Neuron (in vitro differentiated cells): ENCODE data around the gene FKBP6.
"Not testable (repeated sequence)": the region's sequence is repeated elsewhere in the genome, so short reads cannot be mapped to it uniquely, and the experiment has no call there.

Experiments
- H2AFZ ChIP-seq: one replicate; pipeline ENCODE4 v1.6.1; 2013; ENCODE audit warnings: low read depth, mild to moderate bottlenecking, inconsistent platforms, low read length, moderate library complexity
- H3K27me3 ChIP-seq: one replicate; pipeline ENCODE4 v1.6.1; 2013; ENCODE audit warnings: low read length; ENCODE audit not compliant: insufficient read depth
- H3K36me3 ChIP-seq: one replicate; pipeline ENCODE4 v1.6.1; 2013; ENCODE audit warnings: low read length; ENCODE audit not compliant: insufficient read depth
- H3K4me1 ChIP-seq: one replicate; pipeline ENCODE4 v1.6.1; 2013; ENCODE audit warnings: low read length; ENCODE audit not compliant: insufficient read depth
- H3K4me3 ChIP-seq: 2 replicates; pipeline ENCODE4 v1.5.1; 2013; ENCODE audit warnings: mild to moderate bottlenecking, low read length, moderate library complexity
- H3K9me3 ChIP-seq: one replicate; pipeline ENCODE4 v1.6.1; 2013; ENCODE audit warnings: low read length

Gene FKBP6

GRCh38 chr7:73369622-73370021 lies 41.7 kb downstream of the FKBP6 start:
- Histone ChIP-seq H3K36me3 (no peaks in the 10 kb centered on the region), H3K4me1 (peaks cover 8% of the 10 kb centered on the region), H3K4me3 (no peak overlapping the region), H2AFZ (no peak overlapping the region), H3K9me3 (no peaks in the 10 kb centered on the region), H3K27me3 (no peaks in the 10 kb centered on the region)

GRCh38 chr7:73373741-73374140 lies 45.8 kb downstream of the FKBP6 start:
- no peaks in the 10 kb centered on the region for H3K36me3 ChIP-seq
- no peak overlapping the region for H2AFZ ChIP-seq
- H3K9me3 ChIP-seq = no peaks in the 10 kb centered on the region
- no peak overlapping the region for H3K4me3 ChIP-seq
- no peaks in the 10 kb centered on the region for H3K27me3 ChIP-seq
- H3K4me1 ChIP-seq = no peaks in the 10 kb centered on the region

DNA sequence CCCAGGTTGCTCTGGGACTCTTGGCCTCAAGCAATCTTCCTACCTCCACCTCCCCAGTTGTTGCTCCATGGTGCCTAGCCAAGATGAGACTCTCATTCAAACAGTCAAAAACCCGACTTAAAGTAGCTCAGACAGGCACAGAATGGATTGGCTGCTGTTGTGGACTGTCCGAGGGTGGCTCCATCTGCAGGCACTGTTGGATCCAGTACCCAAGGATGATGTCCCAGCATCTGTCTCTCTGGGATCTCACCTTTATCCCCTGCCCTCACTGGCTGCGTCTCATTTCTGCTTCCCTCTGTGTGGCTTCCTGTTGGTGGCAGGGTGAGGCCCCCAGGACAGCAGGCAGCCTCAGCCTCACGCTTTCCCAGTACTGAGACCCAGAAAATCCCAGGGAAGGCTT lies 48.3 kb downstream of the FKBP6 start:
- H3K27me3 ChIP-seq, H3K4me3 ChIP-seq, H2AFZ ChIP-seq: not testable (repeated sequence)

GRCh38 chr7:73376671-73377412 lies 48.9 kb downstream of the FKBP6 start:
- Histone ChIP-seq H3K4me1 (no peaks in the 10 kb centered on the region), H3K36me3 (no peaks in the 10 kb centered on the region), H3K27me3 (no peaks in the 10 kb centered on the region), H2AFZ (no peak overlapping the region), H3K9me3 (no peaks in the 10 kb centered on the region), H3K4me3 (no peak overlapping the region)

More for the DNA sequence above, 48.3 kb downstream of the FKBP6 start:
- not testable (repeated sequence) for H3K4me1 ChIP-seq, H3K36me3 ChIP-seq, H3K9me3 ChIP-seq

DNA sequence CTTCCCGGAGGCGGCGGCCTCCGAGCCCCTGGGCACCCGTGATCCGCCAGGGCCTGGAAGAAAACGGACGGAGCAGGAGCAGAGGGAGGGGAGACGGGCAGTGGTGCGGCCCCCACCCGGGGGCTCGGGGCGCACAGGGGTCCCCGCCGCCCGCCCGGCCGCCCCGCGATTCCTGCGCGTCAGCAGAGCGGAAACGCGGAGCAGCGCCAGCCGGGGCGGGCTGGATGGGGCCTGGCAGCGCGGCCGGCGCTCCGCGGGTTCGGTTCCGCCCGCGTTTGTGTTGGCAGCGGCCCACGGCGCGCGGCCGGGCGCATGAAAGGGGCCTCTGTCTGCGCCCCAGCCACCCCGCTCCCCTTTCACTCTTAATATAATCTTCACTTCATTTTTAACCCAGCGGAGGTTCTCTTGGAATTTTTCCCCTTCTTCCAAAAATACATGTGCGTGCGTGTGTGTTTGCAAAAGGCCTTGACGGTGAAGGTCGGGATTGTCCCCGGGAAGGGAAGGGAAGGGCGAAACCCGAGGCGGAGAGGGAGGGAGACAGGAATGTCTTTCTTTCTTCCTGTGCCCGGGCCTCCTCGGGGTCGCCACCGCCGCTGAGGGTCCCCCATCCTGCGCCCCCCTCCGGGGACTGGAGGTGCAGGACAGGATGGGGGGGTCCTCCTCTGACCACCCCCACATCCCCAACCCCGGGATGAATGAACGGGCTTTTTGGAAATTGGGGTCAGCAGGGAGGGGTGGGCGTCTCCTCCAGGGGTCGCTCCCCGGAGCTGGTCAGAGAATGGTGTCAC lies 49.6 kb downstream of the FKBP6 start:
- H3K4me3 ChIP-seq, H2AFZ ChIP-seq, H3K4me1 ChIP-seq, H3K36me3 ChIP-seq, H3K27me3 ChIP-seq, H3K9me3 ChIP-seq: not testable (repeated sequence)

GRCh38 chr7:73382934-73383503 lies 55.1 kb downstream of the FKBP6 start:
- no peaks in the 10 kb centered on the region for H3K36me3 ChIP-seq
- peaks cover 5% of the 10 kb centered on the region for H3K9me3 ChIP-seq
- H3K4me1 ChIP-seq = no peaks in the 10 kb centered on the region
- no peak overlapping the region for H3K4me3 ChIP-seq
- no peak overlapping the region for H2AFZ ChIP-seq
- no peaks in the 10 kb centered on the region for H3K27me3 ChIP-seq

DNA sequence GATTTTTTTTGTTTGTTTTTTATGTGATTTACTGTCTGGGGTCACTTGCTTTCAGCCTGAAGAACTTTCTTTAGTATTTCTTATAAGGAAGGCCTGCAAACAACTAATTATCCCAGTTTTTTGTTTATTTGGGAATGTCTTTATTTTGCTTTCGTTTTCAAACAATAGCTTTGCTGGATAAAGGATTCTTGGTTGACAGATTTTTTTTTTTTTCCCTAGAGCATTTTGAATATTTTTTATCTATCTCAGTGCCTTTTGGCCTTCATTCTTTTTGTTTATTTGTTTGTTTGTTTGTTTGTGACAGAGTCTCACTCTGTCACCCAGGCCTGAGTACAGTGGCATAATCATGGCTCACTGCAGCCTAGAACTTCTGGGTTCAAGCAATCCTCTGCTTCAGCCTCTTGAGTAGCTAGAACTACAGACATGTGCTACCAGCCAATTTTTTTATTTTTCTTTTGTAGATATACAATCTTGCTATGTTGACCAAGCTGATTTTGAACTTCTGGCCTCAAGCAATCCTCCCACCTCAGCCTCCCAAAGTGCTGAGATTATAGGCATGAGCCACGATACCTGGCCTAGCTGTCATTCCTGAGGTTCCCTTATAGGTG lies 59.4 kb downstream of the FKBP6 start:
- peaks cover 7% of the 10 kb centered on the region for H3K9me3 ChIP-seq
- H3K27me3 ChIP-seq = no peaks in the 10 kb centered on the region
- H3K4me1 ChIP-seq = no peaks in the 10 kb centered on the region
- no peaks in the 10 kb centered on the region for H3K36me3 ChIP-seq
- H2AFZ ChIP-seq = no peak overlapping the region
- H3K4me3 ChIP-seq = no peak overlapping the region

DNA sequence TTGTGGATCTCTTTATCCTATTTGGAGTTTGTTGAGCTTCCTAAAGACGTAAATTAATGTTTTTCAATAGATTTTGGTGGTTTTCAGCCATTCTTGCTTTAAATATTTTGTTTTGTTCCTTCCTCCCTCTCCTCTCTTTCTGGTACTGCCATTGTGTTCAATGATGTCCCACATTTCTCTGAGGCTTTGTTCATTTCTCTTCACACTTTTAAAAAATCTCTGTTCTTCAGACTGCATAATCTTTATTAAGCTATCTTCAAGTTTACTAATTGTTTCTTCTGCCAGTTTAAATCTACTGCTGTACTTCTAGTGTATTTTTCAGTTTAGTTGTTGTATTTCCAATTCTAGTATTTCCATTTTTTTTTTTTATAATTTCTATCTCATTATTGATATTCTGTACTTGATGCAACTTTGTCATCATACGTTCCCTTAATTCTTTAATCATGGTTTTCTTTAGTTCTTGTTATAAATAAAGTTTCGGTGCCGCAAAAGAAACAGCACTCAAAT lies 60.0 kb downstream of the FKBP6 start:
- Histone ChIP-seq H2AFZ (no peak overlapping the region), H3K9me3 (peaks cover 7% of the 10 kb centered on the region), H3K4me1 (no peaks in the 10 kb centered on the region), H3K36me3 (no peaks in the 10 kb centered on the region), H3K27me3 (no peaks in the 10 kb centered on the region), H3K4me3 (no peak overlapping the region)

GRCh38 chr7:73391396-73391795 lies 63.4 kb downstream of the FKBP6 start:
- Histone ChIP-seq H3K4me1 (no peaks in the 10 kb centered on the region), H3K4me3 (no peak overlapping the region), H3K27me3 (no peaks in the 10 kb centered on the region), H3K36me3 (no peaks in the 10 kb centered on the region), H2AFZ (no peak overlapping the region), H3K9me3 (peaks cover 5% of the 10 kb centered on the region)

GRCh38 chr7:73394422-73394821 lies 66.5 kb downstream of the FKBP6 start:
- H3K4me3 ChIP-seq = no peak overlapping the region
- H3K9me3 ChIP-seq = peaks cover 2% of the 10 kb centered on the region
- H2AFZ ChIP-seq = no peak overlapping the region
- H3K4me1 ChIP-seq = peaks cover 8% of the 10 kb centered on the region
- no peaks in the 10 kb centered on the region for H3K27me3 ChIP-seq
- no peaks in the 10 kb centered on the region for H3K36me3 ChIP-seq

- H2AFZ ChIP-seq = no peak overlapping the region
- no peak overlapping the region for H3K4me3 ChIP-seq
- no peaks in the 10 kb centered on the region for H3K27me3 ChIP-seq
- peaks cover 8% of the 10 kb centered on the region for H3K4me1 ChIP-seq
- H3K36me3 ChIP-seq = no peaks in the 10 kb centered on the region
- peaks cover 2% of the 10 kb centered on the region for H3K9me3 ChIP-seq
Observed at GRCh38 chr7:73395538-73396503, 67.9 kb downstream of the FKBP6 start.

DNA sequence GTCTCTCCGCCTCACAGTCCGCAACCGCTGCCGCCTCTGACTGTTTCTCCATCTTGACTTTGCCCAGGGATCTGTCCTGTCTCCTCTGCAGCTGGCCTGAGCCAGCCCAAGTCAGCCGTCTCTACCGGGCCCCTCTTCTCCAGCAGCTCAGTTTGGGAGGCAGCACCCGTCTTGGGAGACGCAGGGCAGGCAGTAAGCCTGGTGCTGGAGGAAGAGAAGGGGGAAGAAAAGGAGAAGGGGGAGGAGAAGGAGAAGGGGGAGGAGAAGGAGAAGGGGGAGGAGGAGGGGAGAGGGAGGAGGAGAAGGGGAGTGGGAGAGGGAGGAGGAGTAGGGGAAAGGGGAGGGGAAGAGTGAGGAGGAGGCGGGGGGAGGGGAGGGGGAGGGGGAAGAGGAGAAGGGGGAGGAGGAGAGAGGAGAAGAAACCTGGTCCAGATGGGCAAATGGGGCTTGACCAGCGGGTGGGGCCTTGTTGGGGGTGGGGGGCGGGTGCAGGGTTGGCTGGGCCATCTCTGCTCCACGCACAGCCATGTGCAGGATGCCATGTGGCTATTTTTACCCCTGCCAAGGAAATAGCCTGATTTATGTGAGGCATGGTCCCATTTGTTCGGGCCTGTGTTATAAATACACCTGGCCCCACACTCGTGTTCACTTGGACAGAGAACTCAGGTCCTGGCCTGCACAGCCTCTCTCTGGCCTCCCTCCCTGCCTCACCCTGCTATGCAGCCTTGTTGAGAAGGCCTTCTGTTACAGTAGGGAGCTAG lies 69.7 kb downstream of the FKBP6 start:
- Histone ChIP-seq H3K27me3 (no peaks in the 10 kb centered on the region), H3K36me3 (no peaks in the 10 kb centered on the region), H3K4me1 (peaks cover 12% of the 10 kb centered on the region), H2AFZ (peak overlapping the region; percentile 7), H3K4me3 (peak overlapping the region; percentile 44), H3K9me3 (no peaks in the 10 kb centered on the region)
